GM19240 (cell line): Measurements from ENCODE around the gene HS2ST1.
"Not testable (repeated sequence)": the region's sequence is repeated elsewhere in the genome, so short reads cannot be mapped to it uniquely, and the experiment has no call there.

Source experiments
- DNase-seq: peaks from one replicate; pipeline ENCODE4 v3.0.0; 2011; ENCODE audit warnings: low spot score; ENCODE audit not compliant: insufficient read length

Gene HS2ST1

DNA sequence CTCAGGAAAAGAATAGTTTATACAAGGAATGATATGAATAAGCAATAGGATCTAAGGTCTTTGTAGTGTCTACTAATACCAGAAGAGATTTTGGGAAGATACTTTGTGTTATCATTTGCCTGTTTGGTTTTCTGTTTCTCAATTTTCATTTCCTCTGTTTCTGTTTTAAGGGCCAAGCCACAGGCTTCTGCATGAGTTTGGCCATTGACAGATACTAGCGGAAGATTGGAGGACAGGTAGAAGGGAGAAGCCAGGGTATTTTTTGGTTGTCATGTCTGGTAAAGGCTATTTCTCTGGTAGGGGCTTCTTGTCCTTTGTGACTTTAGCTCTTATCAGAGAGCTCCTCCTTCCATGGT is 51.4 kb downstream of the HS2ST1 start:
- no peak for DNase-seq

DNA sequence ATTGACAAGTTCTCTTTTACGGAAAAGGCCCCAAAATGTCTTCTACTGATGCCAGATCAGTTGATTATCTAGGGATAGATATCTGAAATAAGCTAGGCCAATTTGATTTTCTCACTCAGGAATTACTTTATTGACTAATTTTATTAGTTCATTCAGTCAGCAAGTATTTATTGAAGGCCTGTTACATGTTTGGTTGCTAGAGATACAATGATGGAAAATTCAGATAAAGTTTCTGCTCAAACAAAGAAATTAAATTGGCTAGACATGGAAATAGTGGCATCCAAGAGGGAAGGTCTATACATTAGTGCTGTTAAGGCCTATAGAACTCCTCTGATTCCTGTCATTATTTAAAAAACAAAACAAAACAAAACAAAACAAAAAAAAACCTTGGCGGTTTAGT is 56.5 kb downstream of the HS2ST1 start:
- no peak for DNase-seq

DNA sequence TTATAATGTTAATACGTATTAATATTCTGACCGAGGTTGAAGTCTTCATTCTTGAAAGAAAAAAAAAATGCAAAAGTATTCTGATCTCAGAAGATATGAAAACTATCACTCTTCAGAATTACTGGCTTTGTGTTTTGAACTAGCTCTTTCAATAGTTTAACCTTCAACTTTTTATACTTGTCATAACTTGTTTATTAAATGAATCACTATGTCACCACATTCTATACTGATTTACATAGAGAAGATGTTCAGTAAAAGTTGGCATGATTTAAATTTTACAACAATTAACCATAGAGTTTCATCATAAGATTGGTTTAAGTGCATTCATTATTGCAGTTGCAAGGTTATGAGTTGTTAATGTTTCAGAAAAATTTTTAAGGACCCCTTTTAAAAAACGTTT is 57.3 kb downstream of the HS2ST1 start:
- DNase-seq: no peak

DNA sequence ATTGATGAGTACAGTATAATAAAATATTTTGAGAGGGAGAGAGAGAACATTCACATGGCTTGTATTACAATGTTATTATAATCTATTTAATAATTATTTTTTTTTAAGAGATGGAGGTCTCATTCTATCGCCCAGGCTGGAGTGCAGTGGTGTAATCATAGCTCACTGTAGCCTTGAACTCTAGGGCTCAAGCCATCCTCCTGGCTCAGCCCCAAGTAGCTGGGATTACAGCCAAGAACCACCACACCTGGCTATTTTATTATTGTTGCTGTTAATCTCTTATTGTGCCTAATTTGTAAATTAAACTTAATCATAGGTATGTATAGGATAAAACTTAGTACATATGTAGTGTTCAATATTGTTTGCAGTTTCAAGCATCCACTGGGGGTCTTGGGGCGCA is 57.8 kb downstream of the HS2ST1 start:
- no peak for DNase-seq

DNA sequence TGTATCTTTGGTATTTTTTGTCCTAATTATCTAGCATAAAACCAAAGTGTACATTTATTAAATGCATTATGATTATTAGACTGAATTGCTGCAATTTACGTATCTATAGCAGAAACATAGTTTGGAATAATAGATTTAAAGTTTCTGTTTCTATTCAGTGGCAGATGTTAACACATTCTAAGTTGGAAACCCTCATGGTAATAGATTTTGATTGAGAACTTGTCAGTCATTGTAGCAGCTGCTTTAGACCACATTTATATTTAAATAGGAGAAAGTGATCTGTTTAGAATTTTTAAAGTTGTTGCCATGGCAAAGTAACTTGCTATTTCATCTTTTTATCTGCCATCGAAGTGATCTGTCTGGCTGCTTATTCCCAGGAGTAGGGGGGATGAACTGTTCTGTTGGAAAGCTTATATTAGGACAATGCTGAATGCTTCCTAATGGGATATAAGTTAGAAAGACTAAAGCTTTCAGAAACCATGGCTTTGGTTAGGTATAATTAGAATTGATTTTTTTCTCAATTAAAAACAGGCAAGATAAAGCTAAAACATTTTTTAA is 61.6 kb downstream of the HS2ST1 start:
- no peak for DNase-seq

DNA sequence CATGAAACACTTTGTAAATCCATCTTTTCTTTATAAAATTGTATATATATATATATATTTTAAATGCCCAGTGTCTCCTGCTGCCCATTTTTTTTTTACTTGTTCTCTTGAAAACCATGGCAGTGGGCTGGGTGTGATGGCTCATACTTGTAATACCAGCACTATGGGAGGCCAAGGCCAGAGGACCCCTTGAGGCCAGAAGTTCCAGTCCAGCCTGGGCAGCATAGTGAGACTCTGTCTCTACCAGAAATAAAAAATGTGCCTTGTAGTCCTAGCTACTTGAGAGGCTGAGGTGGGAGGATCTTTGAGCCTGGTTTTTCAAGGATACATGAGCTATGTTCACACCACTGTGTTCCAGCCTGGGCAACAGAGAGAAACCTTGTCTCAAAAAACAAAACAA is 62.2 kb downstream of the HS2ST1 start:
- no peak for DNase-seq

DNA sequence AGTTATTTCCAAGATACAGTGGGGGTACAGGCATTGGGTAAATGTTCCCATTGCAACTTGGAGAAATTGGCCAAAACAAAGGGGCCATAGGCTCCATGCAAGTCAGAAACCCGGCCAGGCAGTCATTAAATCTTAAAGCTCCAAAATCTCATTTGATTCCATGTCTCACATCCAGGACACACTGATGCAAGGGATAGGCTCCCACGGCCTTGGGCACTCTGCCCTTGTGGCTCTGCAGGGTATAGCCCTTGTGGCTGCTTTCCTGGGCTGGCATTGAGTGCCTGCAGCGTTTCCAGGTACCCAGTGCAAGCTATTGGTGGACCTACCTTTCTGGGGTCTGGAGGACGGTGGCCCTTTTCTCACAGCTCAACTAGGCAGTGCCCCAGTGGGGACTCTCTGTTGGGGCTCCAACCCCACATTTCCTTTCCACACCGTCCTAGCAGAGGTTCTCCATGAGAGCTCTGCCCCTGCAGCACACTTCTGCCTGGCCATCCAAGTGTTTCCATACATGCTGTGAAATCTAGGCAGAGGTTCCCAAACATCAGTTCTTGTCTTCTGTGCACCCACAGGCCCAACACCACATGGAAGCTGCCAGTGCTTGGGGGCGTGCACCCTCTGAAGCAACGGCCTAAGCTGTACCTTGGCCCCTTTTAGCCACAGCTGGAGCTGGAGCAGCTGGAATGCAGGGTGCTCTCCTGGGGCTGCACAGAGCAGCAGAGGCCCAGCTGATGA is 67.2 kb downstream of the HS2ST1 start:
- no peak for DNase-seq

DNA sequence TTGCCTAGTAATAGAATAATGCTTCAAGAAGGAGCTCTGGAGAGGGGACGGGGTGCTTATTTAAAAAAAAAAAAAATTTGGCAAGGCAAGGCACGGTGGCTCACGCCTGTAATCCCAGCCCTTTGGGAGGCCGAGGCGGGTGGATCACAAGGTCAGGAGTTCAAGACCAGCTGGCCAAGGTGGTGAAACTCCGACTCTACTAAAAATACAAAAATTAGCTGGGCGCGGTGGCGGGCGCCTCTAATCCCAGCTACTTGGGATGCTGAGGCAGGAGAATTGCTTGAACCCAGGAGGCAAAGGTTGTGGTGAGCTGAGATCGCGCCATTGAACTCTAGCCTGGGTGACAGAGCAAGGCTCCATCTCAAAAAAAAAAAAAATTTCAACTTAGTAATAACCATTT is 69.2 kb downstream of the HS2ST1 start:
- not testable (repeated sequence) for DNase-seq

DNA sequence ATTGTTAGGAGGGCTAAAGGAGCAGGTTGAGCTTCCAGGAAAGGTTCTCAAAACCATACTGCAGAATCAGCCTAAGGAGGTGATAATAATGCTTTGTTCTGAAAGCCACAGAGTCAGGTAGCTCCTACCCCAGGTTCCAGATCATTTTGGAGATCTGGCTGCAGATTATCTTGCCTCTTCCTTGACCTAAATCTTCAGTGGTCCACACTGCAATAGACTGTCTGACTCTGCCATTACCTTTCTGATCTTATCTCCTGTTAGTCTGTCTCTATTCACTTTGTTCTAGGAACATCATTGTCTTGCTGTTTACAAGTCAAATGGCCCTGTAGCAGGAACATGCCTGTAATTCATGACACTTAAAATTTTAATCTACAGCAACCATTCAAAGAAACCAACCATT is 73.0 kb downstream of the HS2ST1 start:
- DNase-seq: no peak

DNA sequence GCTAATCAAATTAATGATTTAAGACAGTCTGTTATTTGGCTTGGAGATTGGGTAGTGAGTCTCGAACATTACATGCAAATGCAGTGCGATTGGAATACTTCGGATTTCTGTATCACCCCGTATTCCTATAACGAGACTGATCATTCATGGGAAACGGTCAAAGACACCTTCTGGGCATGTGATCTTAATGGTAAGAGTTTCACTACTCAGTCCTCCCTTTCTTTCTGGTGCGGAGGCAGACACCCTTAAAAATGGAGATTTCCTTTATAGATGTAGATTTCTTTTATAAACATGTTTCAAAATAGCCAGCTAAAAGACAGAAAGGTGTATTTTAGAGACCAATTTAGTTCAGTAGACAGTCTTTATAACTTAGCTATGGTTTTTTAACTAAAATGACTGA is 74.4 kb downstream of the HS2ST1 start:
- DNase-seq: no peak

DNA sequence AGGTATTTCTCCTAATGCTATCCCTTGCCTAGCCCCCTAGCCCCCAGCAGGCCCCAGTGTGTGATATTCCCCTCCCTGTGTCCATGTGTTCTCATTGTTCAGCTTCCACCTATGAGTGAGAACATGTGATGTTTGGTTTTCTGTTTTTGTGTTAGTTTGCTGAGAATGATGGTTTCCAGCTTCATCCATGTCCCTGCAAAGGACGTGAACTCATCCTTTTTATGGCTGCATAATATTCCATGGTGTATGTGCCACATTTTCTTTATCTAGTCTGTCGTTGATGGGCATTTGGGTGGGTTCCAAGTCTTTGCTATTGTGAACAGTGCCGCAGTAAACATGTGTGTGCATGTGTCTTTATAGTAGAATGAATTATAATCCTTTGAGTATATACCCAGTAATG is 75.3 kb downstream of the HS2ST1 start:
- not testable (repeated sequence) for DNase-seq

DNA sequence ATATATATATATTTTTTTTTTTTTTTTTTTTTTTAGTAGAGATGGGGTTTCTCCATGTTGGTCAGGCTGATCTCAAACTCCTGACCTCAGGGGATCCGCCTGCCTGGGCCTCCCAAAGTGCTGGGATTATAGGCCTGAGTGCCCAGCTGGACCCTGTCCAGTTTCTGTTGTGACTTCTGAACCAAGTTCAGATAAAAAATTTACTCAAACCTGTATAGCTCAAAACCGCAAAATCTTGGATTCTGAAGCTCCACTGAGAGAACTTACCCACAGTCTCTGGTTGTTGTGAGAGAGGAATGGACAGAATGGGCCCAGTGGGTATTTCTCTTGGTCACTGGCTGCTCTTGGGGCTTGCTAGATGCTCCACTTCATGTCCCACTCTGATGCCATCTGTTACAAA is 76.4 kb downstream of the HS2ST1 start:
- no peak for DNase-seq

DNA sequence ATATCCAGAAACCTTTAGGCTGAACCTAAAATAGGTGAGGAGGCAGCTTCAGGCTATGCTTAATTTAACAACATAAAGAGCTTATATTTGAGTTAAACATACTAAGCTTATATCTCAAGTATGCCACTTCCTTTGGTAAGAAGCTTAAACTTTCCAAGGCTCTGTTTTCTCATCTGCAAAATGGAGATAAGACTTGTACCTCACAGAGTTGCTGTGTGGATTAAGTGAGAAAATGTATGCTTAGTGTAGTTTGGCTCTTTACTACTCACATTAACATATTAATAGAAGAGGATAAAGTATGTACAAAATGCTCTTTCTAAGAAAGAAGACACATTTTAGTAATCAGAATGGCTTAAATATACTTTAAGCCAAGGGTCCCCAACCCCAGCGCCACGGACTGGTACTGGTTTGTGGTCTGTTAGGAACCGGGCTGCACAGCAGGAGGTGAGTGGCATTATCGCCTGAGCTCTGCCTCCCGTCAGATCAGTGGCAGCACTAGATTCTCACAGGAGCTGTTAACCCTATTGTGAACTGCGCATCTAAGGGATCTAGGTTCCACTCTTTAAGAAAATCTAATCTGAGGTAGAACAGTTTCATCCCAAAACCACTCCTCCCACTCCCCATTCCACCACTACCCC is 77.2 kb downstream of the HS2ST1 start:
- DNase-seq: no peak

DNA sequence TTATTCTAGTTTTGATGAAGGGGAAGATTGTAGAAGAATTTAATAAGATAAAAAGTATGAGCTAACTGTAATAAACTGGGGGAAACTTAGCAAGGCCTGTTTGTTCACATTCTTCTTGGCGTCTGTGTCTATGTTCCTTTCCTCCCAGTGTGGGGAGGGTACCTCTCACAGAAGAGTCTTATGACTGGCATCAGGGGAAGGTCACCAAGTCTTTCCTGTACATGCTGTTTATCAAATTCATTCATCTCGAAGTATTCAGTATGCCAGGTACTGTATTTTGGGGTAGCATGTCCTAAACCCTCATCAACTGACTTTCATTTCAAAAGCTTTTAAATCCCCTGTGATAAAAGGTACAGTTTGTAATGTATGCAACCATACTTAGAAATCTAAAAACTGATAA is 78.4 kb downstream of the HS2ST1 start:
- no peak for DNase-seq

DNA sequence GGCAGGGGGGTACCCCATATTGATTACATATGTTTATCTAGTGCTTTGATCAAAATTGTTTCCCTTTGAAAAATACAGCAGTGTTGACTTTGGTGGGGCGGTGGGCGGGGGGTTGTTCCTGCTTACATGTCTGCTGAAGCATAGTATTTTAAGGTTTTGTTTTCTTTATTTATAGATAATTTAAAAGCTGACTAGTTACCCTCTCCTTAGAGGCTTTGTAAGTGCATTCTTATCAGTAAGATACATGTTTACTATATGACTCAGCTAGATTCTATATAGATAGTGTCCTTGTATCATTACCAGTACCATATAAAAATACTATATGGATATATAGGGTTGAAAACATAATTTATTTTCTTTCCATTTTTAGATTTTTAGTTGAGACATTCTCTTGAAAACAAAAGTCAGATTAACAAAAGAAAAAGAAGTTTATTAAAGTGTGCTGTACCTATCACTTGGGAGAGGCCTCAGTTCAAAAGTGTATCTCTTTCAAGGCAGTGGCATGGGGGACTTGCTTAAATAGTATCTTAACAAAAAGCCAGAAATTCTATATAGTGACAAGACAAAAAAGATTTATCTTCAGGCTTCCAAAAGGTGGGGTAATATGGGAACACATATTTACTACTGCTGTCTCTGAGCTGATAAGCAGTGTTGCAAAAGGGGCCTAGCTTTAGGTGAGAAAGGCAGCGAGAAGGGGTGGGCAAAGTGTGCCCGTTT is 79.0 kb downstream of the HS2ST1 start:
- DNase-seq: no peak

DNA sequence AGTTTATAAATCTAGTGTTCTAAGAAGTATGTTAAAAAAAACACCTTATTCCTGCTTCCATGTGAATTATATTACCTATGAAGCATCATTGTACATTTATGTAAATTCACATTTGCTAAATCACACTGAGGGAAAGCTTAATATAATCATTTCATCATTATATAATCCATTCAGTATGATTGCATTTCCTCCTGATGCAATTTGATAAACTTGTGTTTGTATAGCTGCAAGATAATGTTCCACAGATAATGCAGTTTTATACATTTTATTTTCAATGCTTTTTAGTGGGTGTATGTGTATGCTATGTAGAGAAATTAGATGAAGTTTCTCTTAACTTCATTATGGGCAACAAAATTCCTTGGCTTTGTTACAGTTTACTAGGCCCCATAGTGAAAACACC is 79.6 kb downstream of the HS2ST1 start:
- no peak for DNase-seq

DNA sequence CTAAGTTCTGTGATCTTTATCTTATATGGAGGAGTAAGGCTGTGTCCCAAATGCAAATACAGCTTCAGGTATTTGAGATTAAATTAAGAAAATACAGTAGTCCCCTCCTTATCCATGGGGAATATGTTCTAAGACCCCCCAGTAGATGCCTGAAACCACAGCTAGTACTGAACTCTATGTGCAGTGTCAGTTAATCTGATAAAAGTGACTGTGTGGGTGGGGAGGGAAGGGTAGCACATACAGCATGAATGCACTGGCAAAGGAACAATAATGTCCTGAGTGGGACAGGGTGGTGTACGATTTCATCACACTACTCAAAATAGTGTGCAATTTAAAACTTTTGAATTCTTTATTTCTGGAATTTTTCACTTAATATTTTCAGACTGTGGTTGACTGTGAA is 83.1 kb downstream of the HS2ST1 start:
- no peak for DNase-seq

DNA sequence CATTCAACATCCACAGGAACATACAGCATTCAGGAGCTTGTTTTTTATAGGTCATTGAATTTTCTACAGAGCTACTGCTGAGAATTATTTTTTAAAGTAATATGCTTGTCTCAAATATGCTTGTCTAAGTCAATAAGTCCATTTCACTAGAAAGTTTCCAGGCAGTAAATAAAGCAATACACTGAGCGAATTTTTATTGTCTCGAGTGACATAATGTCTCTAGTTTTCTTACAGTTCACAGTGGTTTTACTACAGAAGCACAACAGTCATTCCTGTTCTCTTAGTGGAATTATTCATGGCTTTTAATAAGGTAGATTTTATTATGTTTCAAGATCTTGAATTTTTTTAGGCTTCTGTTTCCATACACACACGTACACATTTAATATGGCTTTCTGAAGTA is 83.8 kb downstream of the HS2ST1 start:
- no peak for DNase-seq

DNA sequence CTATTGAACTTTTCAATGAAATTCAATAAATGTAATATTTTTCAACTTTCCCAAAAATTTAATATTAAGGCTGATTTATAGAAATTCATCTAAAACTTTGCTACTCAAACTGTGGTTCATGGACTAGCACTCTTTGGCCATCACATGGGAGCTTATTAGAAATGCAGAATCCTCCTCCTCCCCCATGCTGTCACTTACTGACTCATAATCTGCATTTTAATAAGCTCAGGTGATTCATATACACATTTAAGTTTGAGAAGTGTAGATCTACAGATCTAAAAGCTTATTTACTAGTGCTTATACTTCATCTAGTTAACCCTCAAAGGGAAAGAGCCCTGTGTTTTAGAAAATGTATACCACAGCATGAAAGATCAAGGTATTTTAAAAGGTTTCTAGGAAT is 84.3 kb downstream of the HS2ST1 start:
- no peak for DNase-seq

DNA sequence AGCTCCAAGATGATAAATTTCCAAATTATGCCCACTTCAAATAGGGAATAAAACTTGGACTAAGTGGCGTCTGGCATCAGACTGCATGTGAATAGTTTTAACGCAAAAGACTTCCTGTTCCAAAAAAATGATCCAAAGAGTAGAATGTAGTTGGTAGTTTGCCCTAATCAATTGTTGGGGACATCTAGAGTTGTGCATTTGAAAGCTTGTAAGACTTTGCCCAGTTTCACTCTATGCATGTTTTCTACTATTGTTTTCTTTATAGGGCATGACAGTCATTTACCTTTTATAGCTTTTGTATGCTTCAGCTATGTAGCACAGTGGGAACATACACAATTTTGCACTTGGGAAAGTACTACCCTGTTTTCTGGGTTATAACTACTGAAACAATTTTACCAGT is 86.0 kb downstream of the HS2ST1 start:
- no peak for DNase-seq

DNA sequence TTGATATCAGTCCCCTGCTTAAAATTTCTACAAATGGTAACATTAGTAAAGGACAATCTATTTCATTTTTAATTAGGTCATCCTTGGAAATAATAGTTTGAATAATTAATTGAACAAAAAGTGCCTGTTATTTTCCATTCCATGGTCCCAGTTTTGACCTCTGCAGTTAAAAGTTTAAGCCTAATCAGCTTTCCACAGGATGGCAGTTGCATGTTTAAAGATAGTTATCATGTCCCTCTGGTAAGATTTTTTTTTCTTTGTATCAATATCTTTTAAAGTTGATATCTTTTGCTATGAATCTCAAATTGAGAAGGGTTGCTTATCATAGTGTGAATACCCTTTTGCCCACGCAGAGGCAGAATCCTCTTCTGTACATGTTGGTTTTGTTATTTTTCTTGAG is 90.4 kb downstream of the HS2ST1 start:
- DNase-seq: no peak

DNA sequence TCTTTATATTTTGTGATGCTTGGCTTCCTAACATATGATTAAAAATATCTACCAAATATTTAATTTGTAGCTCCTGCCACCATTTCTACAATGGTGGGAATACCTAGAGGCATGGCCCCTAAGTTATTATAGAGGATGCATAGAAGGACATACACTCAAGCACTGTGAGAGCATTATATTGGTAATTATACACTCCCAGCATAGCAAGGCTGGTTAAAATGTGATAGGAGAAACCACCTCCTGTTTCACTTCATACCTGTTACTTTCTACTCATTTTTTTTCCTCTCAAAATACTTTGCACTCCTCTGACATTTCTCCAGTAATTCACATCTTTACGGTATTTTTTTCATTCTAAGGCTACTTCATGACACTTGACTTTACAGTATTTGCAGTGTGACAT is 92.9 kb downstream of the HS2ST1 start:
- DNase-seq: no peak

DNA sequence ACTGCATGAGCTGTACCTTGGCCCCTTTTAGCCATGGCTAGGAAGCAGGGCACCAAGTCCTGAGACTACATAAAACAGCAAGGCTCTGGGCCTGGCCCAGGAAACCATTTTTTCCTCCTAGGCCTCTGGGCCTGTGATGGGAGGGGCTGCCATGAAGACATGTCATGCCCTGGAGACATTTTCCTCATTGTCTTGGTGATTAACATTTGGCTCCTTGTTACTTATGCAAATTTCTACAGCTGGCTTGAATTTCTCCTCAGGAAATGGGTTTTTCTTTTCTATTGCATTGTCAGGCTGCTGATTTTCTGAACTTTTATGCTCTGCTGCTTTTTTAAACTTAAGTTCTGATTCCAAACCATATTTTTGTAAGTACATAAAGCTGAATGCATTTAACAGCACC is 99.0 kb downstream of the HS2ST1 start:
- not testable (repeated sequence) for DNase-seq
